HG03460 (cell line): Measurements from ENCODE around the gene COL23A1.
"Not testable (repeated sequence)": the region's sequence is repeated elsewhere in the genome, so short reads cannot be mapped to it uniquely, and the experiment has no call there.

Experiments used
- ATAC-seq: cut with Tn5 transposase; IDR thresholded peaks from one replicate; pipeline ENCODE4 v1.9.1; 2021; ENCODE audit not compliant: unreplicated experiment

COL23A1 gene

GRCh38 chr5:178589180-178590140 lies 733 bp downstream of the COL23A1 start:
- no peak for ATAC-seq

- ATAC-seq, result no peak
These were observed 1.4 kb downstream of the COL23A1 start for GRCh38 chr5:178588769-178589168.

GRCh38 chr5:178587763-178588611 lies 2.2 kb downstream of the COL23A1 start:
- ATAC-seq, result no peak

- no peak for ATAC-seq
These were observed 3.8 kb downstream of the COL23A1 start for GRCh38 chr5:178586396-178586795.

- not testable (repeated sequence) for ATAC-seq
These were observed 4.8 kb downstream of the COL23A1 start for GRCh38 chr5:178585421-178585820.

- no peak for ATAC-seq
These were observed 6.9 kb downstream of the COL23A1 start for GRCh38 chr5:178583279-178583678.

GRCh38 chr5:178582291-178582690 lies 7.9 kb downstream of the COL23A1 start:
- no peak for ATAC-seq

- ATAC-seq, result no peak
These were observed 8.6 kb downstream of the COL23A1 start for GRCh38 chr5:178581621-178582020.

- ATAC-seq, result no peak
These were observed 9.8 kb downstream of the COL23A1 start for GRCh38 chr5:178580271-178580955.

GRCh38 chr5:178577944-178578343 lies 12.2 kb downstream of the COL23A1 start:
- ATAC-seq, result no peak

GRCh38 chr5:178577376-178577839 lies 12.8 kb downstream of the COL23A1 start:
- ATAC-seq, result no peak

- no peak for ATAC-seq
These were observed 13.4 kb downstream of the COL23A1 start for GRCh38 chr5:178576591-178577351.

GRCh38 chr5:178573216-178573615 lies 17.0 kb downstream of the COL23A1 start:
- no peak for ATAC-seq

GRCh38 chr5:178572617-178573016 lies 17.6 kb downstream of the COL23A1 start:
- ATAC-seq, result no peak

GRCh38 chr5:178569485-178569884 lies 20.7 kb downstream of the COL23A1 start:
- no peak for ATAC-seq

- no peak for ATAC-seq
These were observed 25.2 kb downstream of the COL23A1 start for GRCh38 chr5:178564811-178565550.

GRCh38 chr5:178564397-178564796 lies 25.8 kb downstream of the COL23A1 start:
- no peak for ATAC-seq

GRCh38 chr5:178563621-178564020 lies 26.6 kb downstream of the COL23A1 start:
- ATAC-seq, result no peak

- ATAC-seq, result no peak
These were observed 28.4 kb downstream of the COL23A1 start for GRCh38 chr5:178561746-178562264.
